ENCODE results near the gene NES. TPM values are rescaled to one million over a fixed set of nuclear protein-coding genes. Genes with fewer than 3 reads are reported as not detected.
A peak's percentile ranks its signal among the peaks of the same experiment; 100 is the strongest.

Gene NES
- total and polyA plus RNA-seq, 2 experiments from 2014 or later = 25.0 to 95.9 TPM

- Histone ChIP-seq H3K4me2 (no peak overlapping the region), H3K27me3 (ENCODE audit: insufficient read depth) (peaks cover 55% of the 10 kb centered on the region)
Measured at GRCh38 chr1:156627313-156627880, 49.8 kb downstream of the NES start.

More at GRCh38 chr1:156627313-156627880, 49.8 kb downstream of the NES start:
- Histone ChIP-seq H3K79me2 (replicated peaks; ENCODE audit: insufficient read depth) (no peaks in the 10 kb centered on the region), H3K36me3 (ENCODE audit: insufficient read depth) (no peaks in the 10 kb centered on the region; the same call in 1 of the 2 replicates), H3K4me1 (ENCODE audit: insufficient read depth) (peaks cover 6% of the 10 kb centered on the region; the same call in 1 of the 2 replicates), H3K27ac (ENCODE audit: low read depth) (no peak overlapping the region), H3K4me3 (no peak overlapping the region), H3K9me2 (ENCODE audit: insufficient read depth) (no peaks in the 10 kb centered on the region), H3F3A (replicated peaks; ENCODE audit: low read depth) (peaks cover 12% of the 10 kb centered on the region; the same call in 1 of the 2 replicates), H4K20me1 (replicated peaks; ENCODE audit: insufficient read depth) (no peaks in the 10 kb centered on the region), H2AFZ (no peak overlapping the region)
- DNase-seq (ENCODE audit: low spot score) (peak; percentile 75), ATAC-seq (no peak)
- TF ChIP-seq JUNB (IDR thresholded peaks at IDR 0.05; ENCODE audit: unreplicated experiment) (no peak), ZNF331 (CRISPR knock-in tag; IDR thresholded peaks at IDR 0.05; ENCODE audit: low read depth) (no peak), EZH2phosphoT487 (IDR thresholded peaks at IDR 0.05; ENCODE audit: unreplicated experiment) (no peak), REST (IDR thresholded peaks at IDR 0.05; ENCODE audit: unreplicated experiment) (peak; percentile 14), CTCF (conservative IDR thresholded peaks at IDR 0.05; ENCODE audit: low read depth in 2 of 2) (peak; percentile 87 to 95)
- no peaks in the 10 kb centered on the region; the same call in 2 of the 3 replicates for H3K9me3 Mint-ChIP-seq
- no peak overlapping the region for H3K4me3 Mint-ChIP-seq
- peaks cover 7% of the 10 kb centered on the region for H3K4me1 Mint-ChIP-seq
- H3K27ac Mint-ChIP-seq = no peak overlapping the region
- peaks cover 48% of the 10 kb centered on the region for H3K27me3 Mint-ChIP-seq (ENCODE audit: insufficient read depth, low read depth, poor library complexity)
- H3K36me3 Mint-ChIP-seq (ENCODE audit: low read depth) = no peaks in the 10 kb centered on the region
